HuH-7 (cell line): ENCODE data around the gene ANKRD55.
"Not testable (repeated sequence)": the region's sequence is repeated elsewhere in the genome, so short reads cannot be mapped to it uniquely, and the experiment has no call there.

Experiments
- DNase-seq: peaks from one replicate; pipeline ENCODE4 v3.0.0; 2011; ENCODE audit warnings: low spot score

The ANKRD55 gene

GRCh38 chr5:56233230-56233629 is at the start of gene ANKRD55:
TSS of gene ANKRD55 (minus strand) at chr5:56233330. CDS start at chr5:56232913, 417 bp downstream.
- DNase-seq = no peak

GRCh38 chr5:56282216-56282615 is 49.1 kb upstream of the ANKRD55 start:
- no peak for DNase-seq

- DNase-seq = no peak
These were observed 48.5 kb upstream of the ANKRD55 start for GRCh38 chr5:56281489-56282165.

GRCh38 chr5:56279979-56280378 is 46.8 kb upstream of the ANKRD55 start:
- DNase-seq = no peak

GRCh38 chr5:56279291-56279690 is 46.2 kb upstream of the ANKRD55 start:
- no peak for DNase-seq

GRCh38 chr5:56278335-56278753 is 45.2 kb upstream of the ANKRD55 start:
- DNase-seq = no peak

GRCh38 chr5:56277573-56277972 is 44.4 kb upstream of the ANKRD55 start:
- no peak for DNase-seq

GRCh38 chr5:56273376-56273955 is 40.3 kb upstream of the ANKRD55 start:
- DNase-seq = no peak

- no peak for DNase-seq
These were observed 39.6 kb upstream of the ANKRD55 start for GRCh38 chr5:56272765-56273164.

GRCh38 chr5:56270568-56271392 is 37.6 kb upstream of the ANKRD55 start:
- DNase-seq = peak; percentile 40

GRCh38 chr5:56270058-56270457 is 36.9 kb upstream of the ANKRD55 start:
- DNase-seq = no peak

GRCh38 chr5:56269216-56269927 is 36.2 kb upstream of the ANKRD55 start:
- peak; percentile 20 for DNase-seq

GRCh38 chr5:56268707-56269106 is 35.6 kb upstream of the ANKRD55 start:
- DNase-seq = not testable (repeated sequence)

- DNase-seq = no peak
These were observed 34.7 kb upstream of the ANKRD55 start for GRCh38 chr5:56267856-56268255.

- peak; percentile 28 for DNase-seq
These were observed 31.4 kb upstream of the ANKRD55 start for GRCh38 chr5:56264417-56265025.

- no peak for DNase-seq
These were observed 29.1 kb upstream of the ANKRD55 start for GRCh38 chr5:56262279-56262678.

GRCh38 chr5:56259002-56259511 is 25.9 kb upstream of the ANKRD55 start:
- no peak for DNase-seq

- not testable (repeated sequence) for DNase-seq
These were observed 24.8 kb upstream of the ANKRD55 start for GRCh38 chr5:56257763-56258529.

GRCh38 chr5:56257010-56257409 is 23.9 kb upstream of the ANKRD55 start:
- no peak for DNase-seq

GRCh38 chr5:56255502-56255901 is 22.4 kb upstream of the ANKRD55 start:
- DNase-seq = no peak

GRCh38 chr5:56253924-56254323 is 20.8 kb upstream of the ANKRD55 start:
- no peak for DNase-seq
